ENCODE data around the gene JAKMIP1.

Gene JAKMIP1

GRCh38 chr4:6020613-6021012 is 179.7 kb downstream of the JAKMIP1 start:
- Mint-ChIP-seq H3K9me3 (no peaks in the 10 kb centered on the region), H3K4me1 (ENCODE audit: low read depth) (no peaks in the 10 kb centered on the region), H3K27me3 (peaks cover 3% of the 10 kb centered on the region), H3K27ac (no peak overlapping the region), H3K4me3 (no peak overlapping the region), H3K36me3 (ENCODE audit: low read depth) (no peaks in the 10 kb centered on the region)
- intact Hi-C loops (cut with micrococcal nuclease), result no loop called here

- Mint-ChIP-seq H3K27me3 (peaks cover 3% of the 10 kb centered on the region), H3K4me1 (ENCODE audit: low read depth) (no peaks in the 10 kb centered on the region), H3K36me3 (ENCODE audit: low read depth) (no peaks in the 10 kb centered on the region), H3K9me3 (no peaks in the 10 kb centered on the region), H3K27ac (no peak overlapping the region), H3K4me3 (no peak overlapping the region)
- intact Hi-C loops (cut with micrococcal nuclease), result no loop called here
Measured at GRCh38 chr4:6019316-6020263, 180.8 kb downstream of the JAKMIP1 start.

GRCh38 chr4:6018331-6018730 is 182.0 kb downstream of the JAKMIP1 start, which contains the start of gene C4orf50:
C4orf50 (minus strand) TSS chr4:6018431.
- H3K4me3 Mint-ChIP-seq, result no peak within 1 kb of the TSS
- intact Hi-C loops (cut with micrococcal nuclease), result no loop called here
- H3K9me3 Mint-ChIP-seq, result no peaks in the 10 kb centered on the region
- H3K27me3 Mint-ChIP-seq, result peaks cover 3% of the 10 kb centered on the region
- no peaks in the 10 kb centered on the region for H3K36me3 Mint-ChIP-seq (ENCODE audit: low read depth)
- H3K4me1 Mint-ChIP-seq (ENCODE audit: low read depth), result no peaks in the 10 kb centered on the region
- H3K27ac Mint-ChIP-seq, result no peak within 1 kb of the TSS

- H3K36me3 Mint-ChIP-seq (ENCODE audit: low read depth), result no peaks in the 10 kb centered on the region
- intact Hi-C loops (cut with micrococcal nuclease), result no loop called here
- peaks cover 3% of the 10 kb centered on the region for H3K27me3 Mint-ChIP-seq
- no peak overlapping the region for H3K4me3 Mint-ChIP-seq
- H3K4me1 Mint-ChIP-seq (ENCODE audit: low read depth), result no peaks in the 10 kb centered on the region
- H3K27ac Mint-ChIP-seq, result no peak overlapping the region
- no peaks in the 10 kb centered on the region for H3K9me3 Mint-ChIP-seq
Measured at GRCh38 chr4:6017800-6018199, 182.5 kb downstream of the JAKMIP1 start.

GRCh38 chr4:6017030-6017429 is 183.3 kb downstream of the JAKMIP1 start:
- peaks cover 3% of the 10 kb centered on the region for H3K27me3 Mint-ChIP-seq
- intact Hi-C loops (cut with micrococcal nuclease), result no loop called here
- H3K4me1 Mint-ChIP-seq (ENCODE audit: low read depth), result no peaks in the 10 kb centered on the region
- H3K27ac Mint-ChIP-seq, result no peak overlapping the region
- H3K4me3 Mint-ChIP-seq, result no peak overlapping the region
- H3K36me3 Mint-ChIP-seq (ENCODE audit: low read depth), result no peaks in the 10 kb centered on the region
- no peaks in the 10 kb centered on the region for H3K9me3 Mint-ChIP-seq

GRCh38 chr4:6013564-6013963 is 186.8 kb downstream of the JAKMIP1 start:
- Mint-ChIP-seq H3K27me3 (peaks cover 21% of the 10 kb centered on the region), H3K4me1 (ENCODE audit: low read depth) (no peaks in the 10 kb centered on the region), H3K4me3 (no peak overlapping the region), H3K36me3 (ENCODE audit: low read depth) (no peaks in the 10 kb centered on the region), H3K9me3 (no peaks in the 10 kb centered on the region), H3K27ac (no peak overlapping the region)
- intact Hi-C loops (cut with micrococcal nuclease), result no loop called here

- H3K27me3 Mint-ChIP-seq, result peaks cover 26% of the 10 kb centered on the region
- H3K9me3 Mint-ChIP-seq, result no peaks in the 10 kb centered on the region
- H3K4me3 Mint-ChIP-seq, result no peak overlapping the region
- no peaks in the 10 kb centered on the region for H3K36me3 Mint-ChIP-seq (ENCODE audit: low read depth)
- H3K27ac Mint-ChIP-seq, result no peak overlapping the region
- intact Hi-C loops (cut with micrococcal nuclease), result no loop called here
- no peaks in the 10 kb centered on the region for H3K4me1 Mint-ChIP-seq (ENCODE audit: low read depth)
Measured at GRCh38 chr4:6012200-6012599, 188.1 kb downstream of the JAKMIP1 start.

- H3K36me3 Mint-ChIP-seq (ENCODE audit: low read depth), result no peaks in the 10 kb centered on the region
- intact Hi-C loops (cut with micrococcal nuclease), result no loop called here
- H3K4me3 Mint-ChIP-seq, result no peak overlapping the region
- no peak overlapping the region for H3K27ac Mint-ChIP-seq
- H3K27me3 Mint-ChIP-seq, result peaks cover 28% of the 10 kb centered on the region
- no peaks in the 10 kb centered on the region for H3K4me1 Mint-ChIP-seq (ENCODE audit: low read depth)
- no peaks in the 10 kb centered on the region for H3K9me3 Mint-ChIP-seq
Measured at GRCh38 chr4:6011686-6012085, 188.7 kb downstream of the JAKMIP1 start.

- no peak overlapping the region for H3K27ac Mint-ChIP-seq
Measured at GRCh38 chr4:6011271-6011671, 189.1 kb downstream of the JAKMIP1 start.

GRCh38 chr4:6010789-6011188 is 189.6 kb downstream of the JAKMIP1 start:
- Mint-ChIP-seq H3K27me3 (peaks cover 28% of the 10 kb centered on the region), H3K36me3 (ENCODE audit: low read depth) (no peaks in the 10 kb centered on the region), H3K9me3 (no peaks in the 10 kb centered on the region), H3K4me3 (no peak overlapping the region), H3K4me1 (ENCODE audit: low read depth) (no peaks in the 10 kb centered on the region), H3K27ac (no peak overlapping the region)
- intact Hi-C loops (cut with micrococcal nuclease), result no loop called here

More at GRCh38 chr4:6011271-6011671, 189.1 kb downstream of the JAKMIP1 start:
- Mint-ChIP-seq H3K36me3 (ENCODE audit: low read depth) (no peaks in the 10 kb centered on the region), H3K9me3 (no peaks in the 10 kb centered on the region), H3K4me1 (ENCODE audit: low read depth) (no peaks in the 10 kb centered on the region), H3K4me3 (no peak overlapping the region), H3K27me3 (peaks cover 28% of the 10 kb centered on the region)
- intact Hi-C loops (cut with micrococcal nuclease), result no loop called here

GRCh38 chr4:6009452-6009851 is 190.9 kb downstream of the JAKMIP1 start:
- Mint-ChIP-seq H3K4me1 (ENCODE audit: low read depth) (no peaks in the 10 kb centered on the region), H3K36me3 (ENCODE audit: low read depth) (no peaks in the 10 kb centered on the region), H3K27ac (no peak overlapping the region), H3K4me3 (no peak overlapping the region), H3K9me3 (no peaks in the 10 kb centered on the region), H3K27me3 (peaks cover 28% of the 10 kb centered on the region)
- intact Hi-C loops (cut with micrococcal nuclease), result no loop called here

GRCh38 chr4:6008766-6009385 is 191.5 kb downstream of the JAKMIP1 start:
- H3K27ac Mint-ChIP-seq, result no peak overlapping the region
- H3K4me1 Mint-ChIP-seq (ENCODE audit: low read depth), result no peaks in the 10 kb centered on the region
- no peaks in the 10 kb centered on the region for H3K36me3 Mint-ChIP-seq (ENCODE audit: low read depth)
- no peaks in the 10 kb centered on the region for H3K9me3 Mint-ChIP-seq
- intact Hi-C loops (cut with micrococcal nuclease), result no loop called here
- H3K27me3 Mint-ChIP-seq, result peaks cover 28% of the 10 kb centered on the region
- no peak overlapping the region for H3K4me3 Mint-ChIP-seq

- intact Hi-C loops (cut with micrococcal nuclease), result no loop called here
Measured at GRCh38 chr4:6008092-6008551, 192.2 kb downstream of the JAKMIP1 start.

GRCh38 chr4:6005175-6005574 is 195.2 kb downstream of the JAKMIP1 start:
- no peak overlapping the region for H3K27ac Mint-ChIP-seq
- H3K4me3 Mint-ChIP-seq, result no peak overlapping the region
- no peaks in the 10 kb centered on the region for H3K4me1 Mint-ChIP-seq (ENCODE audit: low read depth)
- no peaks in the 10 kb centered on the region for H3K9me3 Mint-ChIP-seq
- intact Hi-C loops (cut with micrococcal nuclease), result no loop called here
- H3K36me3 Mint-ChIP-seq (ENCODE audit: low read depth), result no peaks in the 10 kb centered on the region
- peaks cover 18% of the 10 kb centered on the region for H3K27me3 Mint-ChIP-seq

More at GRCh38 chr4:6008092-6008551, 192.2 kb downstream of the JAKMIP1 start:
- H3K27ac Mint-ChIP-seq, result no peak overlapping the region
- no peak overlapping the region for H3K4me3 Mint-ChIP-seq
- H3K9me3 Mint-ChIP-seq, result no peaks in the 10 kb centered on the region
- H3K4me1 Mint-ChIP-seq (ENCODE audit: low read depth), result no peaks in the 10 kb centered on the region
- H3K36me3 Mint-ChIP-seq (ENCODE audit: low read depth), result no peaks in the 10 kb centered on the region
- peaks cover 28% of the 10 kb centered on the region for H3K27me3 Mint-ChIP-seq
